ENCODE measurements around the gene PHF23.

Gene PHF23

GRCh38 chr17:7221278-7222092, 17.8 kb downstream of the PHF23 start:
- DNase-seq (ENCODE audit: low spot score) (no peak), FAIRE-seq (no peak)

GRCh38 chr17:7220593-7221277, 18.5 kb downstream of the PHF23 start:
- DNase-seq (ENCODE audit: low spot score) (peak; percentile 46), FAIRE-seq (no peak)

GRCh38 chr17:7219812-7220592, 19.3 kb downstream of the PHF23 start, which contains the start of the genes ACADVL and DLG4:
Gene ACADVL, plus strand, starts transcription at chr17:7219938. Its CDS starts 47 bp downstream, at chr17:7219985.
Gene DLG4, minus strand, starts transcription at chr17:7219836.
- FAIRE-seq (no peak), DNase-seq (ENCODE audit: low spot score) (peak; percentile 83)

GRCh38 chr17:7219229-7219811, 19.9 kb downstream of the PHF23 start:
- FAIRE-seq: peak; percentile 13
- no peak for DNase-seq (ENCODE audit: low spot score)

- no peak for DNase-seq (ENCODE audit: low spot score)
- FAIRE-seq: no peak
Observed at GRCh38 chr17:7218758-7219157, 20.5 kb downstream of the PHF23 start.

GRCh38 chr17:7218166-7218565, 21.1 kb downstream of the PHF23 start:
- FAIRE-seq (no peak), DNase-seq (ENCODE audit: low spot score) (no peak)

GRCh38 chr17:7217113-7217987, 21.9 kb downstream of the PHF23 start:
- DNase-seq (ENCODE audit: low spot score) (peak; percentile 48), FAIRE-seq (no peak)

GRCh38 chr17:7216242-7217112, 22.8 kb downstream of the PHF23 start:
- DNase-seq (ENCODE audit: low spot score) (no peak), FAIRE-seq (no peak)

GRCh38 chr17:7215652-7216180, 23.5 kb downstream of the PHF23 start:
- FAIRE-seq (no peak), DNase-seq (ENCODE audit: low spot score) (peak; percentile 39)

GRCh38 chr17:7215136-7215638, 24.1 kb downstream of the PHF23 start:
- FAIRE-seq (no peak), DNase-seq (ENCODE audit: low spot score) (no peak)

- DNase-seq (ENCODE audit: low spot score) (peak; percentile 92), FAIRE-seq (peak; percentile 42)
Observed at GRCh38 chr17:7214300-7215135, 24.7 kb downstream of the PHF23 start.

GRCh38 chr17:7213895-7214299, 25.4 kb downstream of the PHF23 start:
- DNase-seq (ENCODE audit: low spot score) (peak; percentile 48), FAIRE-seq (no peak)

GRCh38 chr17:7211491-7212273, 27.6 kb downstream of the PHF23 start:
- no peak for DNase-seq (ENCODE audit: low spot score)
- no peak for FAIRE-seq

- no peak for FAIRE-seq
- DNase-seq (ENCODE audit: low spot score): no peak
Observed at GRCh38 chr17:7208754-7209460, 30.4 kb downstream of the PHF23 start.

- FAIRE-seq (no peak), DNase-seq (ENCODE audit: low spot score) (no peak)
Observed at GRCh38 chr17:7208027-7208571, 31.2 kb downstream of the PHF23 start.

All from urothelium cell line (cell line).